HCT116 (cell line): ENCODE results near the gene TMEM11.

Experiments used
- ATF3 ChIP-seq: IDR thresholded peaks from 2 replicates; pipeline ENCODE4 v1.6.1; 2012
- EZH2 ChIP-seq: fragments of 200-600 bp; sonication (generic); IDR thresholded peaks from 2 replicates; pipeline ENCODE4 v1.6.1; 2017; ENCODE audit warnings: antibody characterized with exemption, mixed run types
- EZH2phosphoT487 ChIP-seq: fragments of 200-600 bp; IDR thresholded peaks from 2 replicates; pipeline ENCODE4 v1.6.1; 2018; ENCODE audit warnings: antibody characterized with exemption, borderline replicate concordance
- POLR2A ChIP-seq: IDR thresholded peaks from 2 replicates; pipeline ENCODE4 v1.7.0; 2011; ENCODE audit warnings: borderline replicate concordance; ENCODE audit not compliant: insufficient read depth, insufficient read length; ENCODE audit errors: extremely low read depth
- POLR2AphosphoS5 ChIP-seq: IDR thresholded peaks from 2 replicates; pipeline ENCODE4 v1.6.1; 2011; ENCODE audit warnings: mild to moderate bottlenecking, low read depth, low read length, moderate library complexity
- RAD21 ChIP-seq: IDR thresholded peaks from 2 replicates; pipeline ENCODE4 v1.6.1; 2012; ENCODE audit warnings: low read depth, mild to moderate bottlenecking
- REST ChIP-seq: IDR thresholded peaks from 2 replicates; pipeline ENCODE4 v1.6.1; 2012; ENCODE audit warnings: low read depth
- SP1 ChIP-seq: IDR thresholded peaks from 2 replicates; pipeline ENCODE4 v1.6.1; 2012; ENCODE audit warnings: low read depth
- TCF7L2 ChIP-seq: IDR thresholded peaks from 2 replicates; pipeline ENCODE4 v1.7.0; 2011; ENCODE audit warnings: borderline replicate concordance, inconsistent platforms; ENCODE audit not compliant: insufficient read depth, insufficient read length; ENCODE audit errors: extremely low read depth
- ZNF274 ChIP-seq: fragments of 200-500 bp; sonication (Bioruptor generic); IDR thresholded peaks from 2 replicates; pipeline ENCODE4 v1.6.1; 2014; ENCODE audit warnings: mild to moderate bottlenecking, low read depth, low read length, inconsistent platforms
- TF ChIP-seq, protein P1 (sequence below), 3 experiments: fragments of 200-600 bp in 1 of 3; sonication (generic) in 1 of 3; IDR thresholded peaks in 2 of 3; conservative IDR thresholded peaks in 1 of 3; 2 replicates each; pipeline ENCODE4 v1.5.1; 2012 to 2017; ENCODE audit warnings: low read depth in 2 of 3, low read length in 2 of 3, antibody characterized with exemption in 1 of 3, borderline replicate concordance in 1 of 3, control low read depth in 1 of 3, mild to moderate bottlenecking in 1 of 3, mixed read lengths in 1 of 3, mixed run types in 1 of 3, moderate library complexity in 1 of 3; ENCODE audit not compliant: insufficient read depth in 1 of 3
- TF ChIP-seq, protein P2 (sequence below): IDR thresholded peaks from 2 replicates; pipeline ENCODE4 v1.6.1; 2011; ENCODE audit warnings: mild to moderate bottlenecking, low read length, moderate library complexity; ENCODE audit not compliant: insufficient replicate concordance; ENCODE audit errors: extremely low read depth

GRCh38 chr17:21191698-21192097 is 22.3 kb downstream of the TMEM11 start:
- TF ChIP-seq, protein P1, sequence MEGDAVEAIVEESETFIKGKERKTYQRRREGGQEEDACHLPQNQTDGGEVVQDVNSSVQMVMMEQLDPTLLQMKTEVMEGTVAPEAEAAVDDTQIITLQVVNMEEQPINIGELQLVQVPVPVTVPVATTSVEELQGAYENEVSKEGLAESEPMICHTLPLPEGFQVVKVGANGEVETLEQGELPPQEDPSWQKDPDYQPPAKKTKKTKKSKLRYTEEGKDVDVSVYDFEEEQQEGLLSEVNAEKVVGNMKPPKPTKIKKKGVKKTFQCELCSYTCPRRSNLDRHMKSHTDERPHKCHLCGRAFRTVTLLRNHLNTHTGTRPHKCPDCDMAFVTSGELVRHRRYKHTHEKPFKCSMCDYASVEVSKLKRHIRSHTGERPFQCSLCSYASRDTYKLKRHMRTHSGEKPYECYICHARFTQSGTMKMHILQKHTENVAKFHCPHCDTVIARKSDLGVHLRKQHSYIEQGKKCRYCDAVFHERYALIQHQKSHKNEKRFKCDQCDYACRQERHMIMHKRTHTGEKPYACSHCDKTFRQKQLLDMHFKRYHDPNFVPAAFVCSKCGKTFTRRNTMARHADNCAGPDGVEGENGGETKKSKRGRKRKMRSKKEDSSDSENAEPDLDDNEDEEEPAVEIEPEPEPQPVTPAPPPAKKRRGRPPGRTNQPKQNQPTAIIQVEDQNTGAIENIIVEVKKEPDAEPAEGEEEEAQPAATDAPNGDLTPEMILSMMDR (IDR thresholded peaks at IDR 0.05 in 2 of 3, conservative IDR thresholded peaks at IDR 0.05 in 1 of 3; ENCODE audit: borderline replicate concordance in 1 of 3, insufficient read depth in 1 of 3, low read depth in 2 of 3, low read length in 2 of 3) = no peak
- TF ChIP-seq ZNF274 (no peak), POLR2A (no peak), SP1 (no peak), REST (no peak), EZH2 (no peak), RAD21 (no peak), EZH2phosphoT487 (no peak), POLR2AphosphoS5 (no peak), TCF7L2 (no peak), ATF3 (no peak)
- TF ChIP-seq, protein P2, sequence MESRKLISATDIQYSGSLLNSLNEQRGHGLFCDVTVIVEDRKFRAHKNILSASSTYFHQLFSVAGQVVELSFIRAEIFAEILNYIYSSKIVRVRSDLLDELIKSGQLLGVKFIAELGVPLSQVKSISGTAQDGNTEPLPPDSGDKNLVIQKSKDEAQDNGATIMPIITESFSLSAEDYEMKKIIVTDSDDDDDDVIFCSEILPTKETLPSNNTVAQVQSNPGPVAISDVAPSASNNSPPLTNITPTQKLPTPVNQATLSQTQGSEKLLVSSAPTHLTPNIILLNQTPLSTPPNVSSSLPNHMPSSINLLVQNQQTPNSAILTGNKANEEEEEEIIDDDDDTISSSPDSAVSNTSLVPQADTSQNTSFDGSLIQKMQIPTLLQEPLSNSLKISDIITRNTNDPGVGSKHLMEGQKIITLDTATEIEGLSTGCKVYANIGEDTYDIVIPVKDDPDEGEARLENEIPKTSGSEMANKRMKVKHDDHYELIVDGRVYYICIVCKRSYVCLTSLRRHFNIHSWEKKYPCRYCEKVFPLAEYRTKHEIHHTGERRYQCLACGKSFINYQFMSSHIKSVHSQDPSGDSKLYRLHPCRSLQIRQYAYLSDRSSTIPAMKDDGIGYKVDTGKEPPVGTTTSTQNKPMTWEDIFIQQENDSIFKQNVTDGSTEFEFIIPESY = no peak
